ENCODE results near the gene THSD4.

- no peak for TF ChIP-seq CTCF (IDR thresholded peaks at IDR 0.05)
- no peak for TF ChIP-seq POLR2A (IDR thresholded peaks at IDR 0.05)
These were observed 47.0 kb downstream of the THSD4 start for GRCh38 chr15:71162309-71162708.
